Measurements from ENCODE around the gene MGAT4A.
"Not testable (repeated sequence)": the region's sequence is repeated elsewhere in the genome, so short reads cannot be mapped to it uniquely, and the experiment has no call there.

Gene MGAT4A

GRCh38 chr2:98604547-98604946, 126.4 kb downstream of the MGAT4A start:
- Mint-ChIP-seq H3K27me3 (ENCODE audit: low read depth, poor library complexity) (no peaks in the 10 kb centered on the region), H3K4me3 (no peak overlapping the region), H3K9me3 (no peaks in the 10 kb centered on the region), H3K27ac (peak overlapping the region; percentile 75), H3K36me3 (ENCODE audit: low read depth) (peaks cover 22% of the 10 kb centered on the region), H3K4me1 (peaks cover 20% of the 10 kb centered on the region)
- no peak for TF ChIP-seq CTCF (IDR thresholded peaks at IDR 0.05)
- DNase-seq, result no peak

GRCh38 chr2:98601532-98602132, 129.3 kb downstream of the MGAT4A start:
- Mint-ChIP-seq H3K4me1 (peaks cover 3% of the 10 kb centered on the region), H3K4me3 (no peak overlapping the region), H3K27me3 (ENCODE audit: low read depth, poor library complexity) (no peaks in the 10 kb centered on the region), H3K36me3 (ENCODE audit: low read depth) (peaks cover 45% of the 10 kb centered on the region), H3K9me3 (no peaks in the 10 kb centered on the region), H3K27ac (no peak overlapping the region)
- peak; percentile 41 for DNase-seq
- peak; percentile 57 for TF ChIP-seq CTCF (IDR thresholded peaks at IDR 0.05)

- Mint-ChIP-seq H3K4me3 (no peak overlapping the region), H3K27ac (no peak overlapping the region), H3K4me1 (no peaks in the 10 kb centered on the region), H3K9me3 (peaks cover 7% of the 10 kb centered on the region), H3K36me3 (ENCODE audit: low read depth) (peaks cover 65% of the 10 kb centered on the region), H3K27me3 (ENCODE audit: low read depth, poor library complexity) (no peaks in the 10 kb centered on the region)
- no peak for DNase-seq
- no peak for TF ChIP-seq CTCF (IDR thresholded peaks at IDR 0.05)
These were observed 132.0 kb downstream of the MGAT4A start for GRCh38 chr2:98598781-98599428.

DNA sequence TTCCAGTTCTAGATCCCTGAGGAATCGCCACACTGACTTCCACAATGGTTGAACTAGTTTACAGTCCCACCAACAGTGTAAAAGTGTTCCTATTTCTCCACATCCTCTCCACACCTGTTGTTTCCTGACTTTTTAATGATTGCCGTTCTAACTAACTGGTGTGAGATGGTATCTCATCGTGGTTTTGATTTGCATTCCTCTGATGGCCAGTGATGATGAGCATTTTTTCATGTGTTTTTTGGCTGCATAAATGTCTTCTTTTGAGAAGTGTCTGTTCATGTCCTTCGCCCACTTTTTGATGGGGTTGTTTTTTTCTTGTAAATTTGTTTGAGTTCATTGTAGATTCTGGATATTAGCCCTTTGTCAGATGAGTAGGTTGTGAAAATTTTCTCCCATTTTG, 136.3 kb downstream of the MGAT4A start:
- Mint-ChIP-seq H3K36me3 (ENCODE audit: low read depth) (peaks cover 76% of the 10 kb centered on the region), H3K9me3 (peaks cover 13% of the 10 kb centered on the region)
- H3K27me3 Mint-ChIP-seq (ENCODE audit: low read depth, poor library complexity); H3K27ac Mint-ChIP-seq; H3K4me3 Mint-ChIP-seq; DNase-seq; H3K4me1 Mint-ChIP-seq: not testable (repeated sequence)

DNA sequence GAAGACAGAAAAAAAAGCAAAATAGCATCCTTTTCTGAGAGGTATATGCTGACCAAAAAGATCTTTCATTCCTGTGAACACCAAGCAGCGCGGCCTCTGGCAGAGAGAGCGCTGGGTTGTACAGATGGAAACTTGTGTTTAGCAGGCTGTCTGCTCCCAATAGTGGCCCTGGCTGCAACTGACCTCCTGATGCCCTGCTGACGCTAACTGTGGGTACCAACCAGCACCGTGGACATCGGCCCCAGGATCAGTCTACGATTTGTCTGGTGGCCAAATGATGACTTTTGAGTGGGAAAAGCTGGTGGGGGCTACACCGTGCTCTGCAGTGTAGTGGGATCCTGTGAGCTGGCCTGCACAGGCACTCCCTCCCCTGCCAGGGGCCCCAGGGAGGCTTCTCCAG, 138.4 kb downstream of the MGAT4A start:
- no peak overlapping the region for H3K27ac Mint-ChIP-seq
- H3K4me3 Mint-ChIP-seq, result no peak overlapping the region
- H3K4me1 Mint-ChIP-seq, result peaks cover 14% of the 10 kb centered on the region
- H3K9me3 Mint-ChIP-seq, result peaks cover 13% of the 10 kb centered on the region
- peaks cover 2% of the 10 kb centered on the region for H3K27me3 Mint-ChIP-seq (ENCODE audit: low read depth, poor library complexity)
- no peak for DNase-seq
- no peak for TF ChIP-seq CTCF (IDR thresholded peaks at IDR 0.05)
- peaks cover 62% of the 10 kb centered on the region for H3K36me3 Mint-ChIP-seq (ENCODE audit: low read depth)

DNA sequence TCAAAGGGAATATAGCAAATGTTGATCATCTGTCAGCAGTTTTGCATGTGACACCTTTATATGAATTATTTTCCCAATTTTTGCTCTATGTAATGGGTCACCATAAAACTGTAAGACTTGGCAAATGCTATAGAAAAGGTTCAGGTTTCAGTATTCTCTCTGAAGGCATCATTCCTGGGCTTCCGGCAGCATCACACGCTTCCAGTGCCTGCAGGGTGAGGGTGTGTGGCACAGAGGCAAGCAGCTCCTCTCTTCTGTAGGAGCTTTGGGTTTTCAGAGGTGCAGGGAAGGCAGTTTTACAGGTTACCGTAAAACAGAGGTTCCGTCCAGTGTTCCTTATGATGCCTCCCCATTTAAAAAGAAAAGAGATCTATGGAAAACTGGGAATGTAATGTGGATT, 141.4 kb downstream of the MGAT4A start:
- peaks cover 2% of the 10 kb centered on the region for H3K27me3 Mint-ChIP-seq (ENCODE audit: low read depth, poor library complexity)
- H3K27ac Mint-ChIP-seq, result no peak overlapping the region
- no peak for TF ChIP-seq CTCF (IDR thresholded peaks at IDR 0.05)
- peaks cover 9% of the 10 kb centered on the region for H3K9me3 Mint-ChIP-seq
- H3K4me3 Mint-ChIP-seq, result no peak overlapping the region
- DNase-seq, result no peak
- H3K36me3 Mint-ChIP-seq (ENCODE audit: low read depth), result peaks cover 40% of the 10 kb centered on the region
- peaks cover 41% of the 10 kb centered on the region for H3K4me1 Mint-ChIP-seq
